HG03066 (cell line): ENCODE data around the gene SSRP1.

Experiments
- ATAC-seq: cut with Tn5 transposase; IDR thresholded peaks from one replicate; pipeline ENCODE4 v1.9.1; 2021; ENCODE audit warnings: low read depth; ENCODE audit not compliant: unreplicated experiment

Gene SSRP1

DNA sequence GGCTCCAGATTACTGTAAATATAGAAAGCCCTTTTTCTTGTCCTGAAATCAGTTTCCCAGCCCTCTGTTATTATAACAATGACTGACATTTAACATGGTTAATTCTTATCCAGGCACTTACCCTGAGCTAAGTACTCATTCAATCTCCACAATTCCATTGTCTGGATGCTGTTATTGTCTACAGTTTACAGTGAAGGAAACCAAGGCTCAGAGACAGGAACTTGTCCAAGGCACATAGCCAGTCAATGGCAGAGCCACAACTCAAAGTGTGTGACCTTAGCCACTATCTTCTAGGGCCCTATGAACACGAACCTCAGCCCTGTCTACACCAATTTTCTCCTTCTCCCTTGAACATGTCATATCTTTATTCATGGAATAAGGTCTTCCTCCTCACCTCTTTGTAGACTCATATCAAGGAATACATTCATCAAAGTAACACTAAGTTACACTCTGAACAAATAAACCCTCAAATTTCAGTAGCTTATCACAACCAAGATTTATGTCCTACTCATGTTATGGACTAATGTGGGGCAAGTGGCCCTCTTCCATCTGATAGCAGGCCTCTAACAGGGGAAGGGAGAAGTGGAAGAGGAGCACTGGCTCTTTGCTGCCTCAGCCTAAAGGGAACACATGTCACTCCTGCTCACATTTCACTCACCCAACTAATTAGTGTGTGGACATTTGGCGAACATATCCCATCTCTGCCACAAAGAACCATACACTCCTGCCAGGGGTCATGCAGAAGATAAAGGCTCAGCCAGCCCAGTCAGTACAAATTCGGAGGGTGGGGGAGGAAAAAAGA, 59.3 kb downstream of the SSRP1 start:
- ATAC-seq: no peak
